ENCODE data around the gene ZNF653. TPM values are rescaled to one million over a fixed set of nuclear protein-coding genes. Genes with fewer than 3 reads are reported as not detected.

ZNF653 gene
- total RNA-seq, 1 experiment from 2014 or later, result 10.3 TPM

DNA sequence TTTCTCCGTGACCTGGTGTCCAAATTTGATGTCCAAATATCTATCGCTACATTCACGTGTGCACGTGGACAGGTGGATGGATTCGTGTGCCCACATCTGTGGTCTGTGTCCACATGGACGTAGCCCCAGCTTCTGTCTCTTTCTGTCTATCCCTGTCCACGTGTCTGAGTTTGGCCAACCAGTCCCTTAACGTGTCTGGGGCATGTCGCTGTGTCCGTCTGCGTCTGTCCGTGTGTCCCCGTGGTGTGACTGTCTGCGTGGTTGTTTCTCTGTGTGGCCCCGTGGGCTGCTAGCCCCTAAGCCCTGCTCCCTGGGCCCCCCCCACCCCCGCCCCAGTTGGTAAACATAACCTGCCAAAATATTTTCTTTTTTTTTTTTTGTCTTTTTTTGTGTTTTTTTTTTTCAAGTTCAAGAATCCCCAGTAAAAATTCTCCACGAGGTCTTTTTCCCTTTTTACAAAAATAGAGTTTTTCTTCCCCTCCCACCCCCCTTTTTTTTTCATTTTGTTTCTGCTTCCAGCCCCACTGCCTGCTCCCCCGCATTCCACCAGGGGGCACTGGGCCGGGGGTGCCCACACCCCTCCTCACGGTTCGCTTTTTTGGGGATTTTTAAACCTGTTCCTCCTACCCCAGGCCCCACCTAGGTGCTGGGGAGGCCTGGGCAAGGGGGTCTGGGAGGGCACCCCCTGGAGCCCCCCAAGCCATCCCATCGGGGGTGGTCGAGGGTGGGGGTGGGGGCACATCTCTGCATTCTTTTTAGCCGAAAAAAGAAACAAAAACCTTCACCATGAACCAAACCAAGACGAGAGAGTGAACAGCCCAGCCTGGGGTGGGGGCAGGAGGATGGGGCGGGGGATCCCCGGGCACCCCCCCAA, 51.9 kb downstream of the ZNF653 start:
- peaks cover 28% of the 10 kb centered on the region for H3K4me1 Mint-ChIP-seq
- ChIA-PET CTCF (interaction anchor here (1.8 to 2.4 kb wide), 7 partner anchors 10 to 160 kb away, joined by 6 to 27 read pairs (median 10); partner anchors contain the start of genes ELAVL3, EPOR, ODAD3 and PRKCSH), POLR2A (no interaction called here)
- DNase-seq (ENCODE audit: low spot score), result peak; percentile 64
- peak overlapping the region; percentile 93 for H3K27ac Mint-ChIP-seq
- H3K9me3 Mint-ChIP-seq, result no peaks in the 10 kb centered on the region
- H3K27me3 Mint-ChIP-seq (ENCODE audit: low read depth), result no peaks in the 10 kb centered on the region; the same call in 1 of the 2 replicates
- no peak overlapping the region; the same call in 1 of the 2 replicates for H3K4me3 Mint-ChIP-seq
- TF ChIP-seq AR (CRISPR knock-in tag; IDR thresholded peaks at IDR 0.05) (no peak), ZNF281 (CRISPR knock-in tag; IDR thresholded peaks at IDR 0.05) (no peak), CTCF (IDR thresholded peaks at IDR 0.05) (peak; percentile 46; the same call in 1 of the 2 replicates), ZNF121 (CRISPR knock-in tag; IDR thresholded peaks at IDR 0.05) (no peak)
- peaks cover 2% of the 10 kb centered on the region; the same call in 1 of the 2 replicates for H3K36me3 Mint-ChIP-seq
- ATAC-seq, result peak; percentile 49

DNA sequence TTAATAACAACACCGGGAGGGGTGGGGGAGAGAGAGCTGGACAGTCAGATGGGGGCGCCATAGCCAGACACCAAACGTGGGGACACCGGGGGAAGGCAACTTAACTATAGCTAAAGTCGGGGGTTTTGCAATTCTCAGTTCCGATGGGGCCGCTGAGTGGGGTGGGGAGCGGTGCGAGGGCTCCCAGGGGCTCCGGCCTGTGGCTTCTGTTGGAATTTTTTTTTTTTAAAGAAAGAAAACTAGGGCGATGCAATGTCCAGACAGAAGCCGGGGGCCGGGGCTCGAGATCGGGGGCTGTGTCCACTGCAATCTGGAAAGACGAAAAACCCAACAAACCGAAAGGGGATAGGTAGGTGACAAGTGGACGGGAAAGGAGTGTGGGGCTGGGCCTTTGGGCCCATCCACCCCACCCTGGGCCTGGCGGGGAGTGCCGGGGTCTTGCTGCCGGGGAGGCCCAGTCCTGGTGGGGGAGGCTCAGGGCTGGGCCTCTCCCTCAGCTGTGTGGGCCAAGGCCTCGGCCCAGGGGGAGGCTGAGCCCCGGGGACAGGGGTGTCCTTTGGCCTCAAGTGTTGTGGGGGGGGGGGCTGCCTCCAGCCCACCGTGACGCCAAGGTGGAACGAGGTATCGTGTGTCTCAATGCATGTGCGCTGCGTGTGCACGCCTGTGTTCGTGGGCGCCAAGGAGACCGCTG, 52.9 kb downstream of the ZNF653 start:
- DNase-seq (ENCODE audit: low spot score), result peak; percentile 50
- ChIA-PET CTCF (interaction anchor here (0.5 to 2.4 kb wide), 28 partner anchors 9 to 791 kb away, joined by 3 to 37 read pairs (median 6); partner anchors contain the start of genes CCDC159, ECSIT, ELAVL3 and EPOR), POLR2A (interaction anchor here (1.1 kb wide), 1 partner anchor 30 kb away, joined by 8 read pairs; no protein-coding TSS in a partner anchor)
- Mint-ChIP-seq H3K27ac (peak overlapping the region; percentile 83; the same call in 1 of the 2 replicates), H3K36me3 (peaks cover 2% of the 10 kb centered on the region; the same call in 1 of the 2 replicates), H3K4me1 (peaks cover 28% of the 10 kb centered on the region), H3K4me3 (peak overlapping the region; percentile 38), H3K9me3 (no peaks in the 10 kb centered on the region), H3K27me3 (ENCODE audit: low read depth) (no peaks in the 10 kb centered on the region; the same call in 1 of the 2 replicates)
- no peak; the same call in 1 of the 2 replicates for ATAC-seq
- TF ChIP-seq USF2 (CRISPR knock-in tag; IDR thresholded peaks at IDR 0.05) (no peak), FOXJ3 (CRISPR knock-in tag; IDR thresholded peaks at IDR 0.05; ENCODE audit: borderline replicate concordance) (no peak), FOXP1 (CRISPR knock-in tag; IDR thresholded peaks at IDR 0.05; ENCODE audit: borderline replicate concordance) (no peak), CREM (CRISPR knock-in tag; IDR thresholded peaks at IDR 0.05) (no peak), SMAD4 (CRISPR knock-in tag; IDR thresholded peaks at IDR 0.05) (no peak), AR (CRISPR knock-in tag; IDR thresholded peaks at IDR 0.05) (no peak), ZNF671 (CRISPR knock-in tag; IDR thresholded peaks at IDR 0.05) (no peak), NFYB (CRISPR knock-in tag; conservative IDR thresholded peaks at IDR 0.05; ENCODE audit: low read depth) (no peak), MXD4 (CRISPR knock-in tag; IDR thresholded peaks at IDR 0.05; ENCODE audit: borderline replicate concordance) (no peak), ZNF263 (CRISPR knock-in tag; IDR thresholded peaks at IDR 0.05; ENCODE audit: low read depth) (no peak), GTF2I (CRISPR knock-in tag; conservative IDR thresholded peaks at IDR 0.05) (no peak), CREB1 (CRISPR knock-in tag; IDR thresholded peaks at IDR 0.05) (no peak)
- TF ChIP-seq, protein P1, sequence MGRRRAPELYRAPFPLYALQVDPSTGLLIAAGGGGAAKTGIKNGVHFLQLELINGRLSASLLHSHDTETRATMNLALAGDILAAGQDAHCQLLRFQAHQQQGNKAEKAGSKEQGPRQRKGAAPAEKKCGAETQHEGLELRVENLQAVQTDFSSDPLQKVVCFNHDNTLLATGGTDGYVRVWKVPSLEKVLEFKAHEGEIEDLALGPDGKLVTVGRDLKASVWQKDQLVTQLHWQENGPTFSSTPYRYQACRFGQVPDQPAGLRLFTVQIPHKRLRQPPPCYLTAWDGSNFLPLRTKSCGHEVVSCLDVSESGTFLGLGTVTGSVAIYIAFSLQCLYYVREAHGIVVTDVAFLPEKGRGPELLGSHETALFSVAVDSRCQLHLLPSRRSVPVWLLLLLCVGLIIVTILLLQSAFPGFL (CRISPR knock-in tag; IDR thresholded peaks at IDR 0.05; ENCODE audit: borderline replicate concordance), result no peak
